Astrocyte (in vitro differentiated cells and primary cell): ENCODE results near the gene CFHR3.

Experiments
- EZH2 ChIP-seq: IDR thresholded peaks from 2 replicates; pipeline ENCODE4 v1.6.1; 2012; ENCODE audit warnings: mild to moderate bottlenecking, low read length, inconsistent platforms; ENCODE audit not compliant: insufficient read depth
- TF ChIP-seq, protein P1 (sequence below): IDR thresholded peaks from 2 replicates; pipeline ENCODE4 v1.5.1; 2011; ENCODE audit warnings: low read depth, mild to moderate bottlenecking, inconsistent platforms, low read length, moderate library complexity; ENCODE audit not compliant: insufficient read depth

DNA sequence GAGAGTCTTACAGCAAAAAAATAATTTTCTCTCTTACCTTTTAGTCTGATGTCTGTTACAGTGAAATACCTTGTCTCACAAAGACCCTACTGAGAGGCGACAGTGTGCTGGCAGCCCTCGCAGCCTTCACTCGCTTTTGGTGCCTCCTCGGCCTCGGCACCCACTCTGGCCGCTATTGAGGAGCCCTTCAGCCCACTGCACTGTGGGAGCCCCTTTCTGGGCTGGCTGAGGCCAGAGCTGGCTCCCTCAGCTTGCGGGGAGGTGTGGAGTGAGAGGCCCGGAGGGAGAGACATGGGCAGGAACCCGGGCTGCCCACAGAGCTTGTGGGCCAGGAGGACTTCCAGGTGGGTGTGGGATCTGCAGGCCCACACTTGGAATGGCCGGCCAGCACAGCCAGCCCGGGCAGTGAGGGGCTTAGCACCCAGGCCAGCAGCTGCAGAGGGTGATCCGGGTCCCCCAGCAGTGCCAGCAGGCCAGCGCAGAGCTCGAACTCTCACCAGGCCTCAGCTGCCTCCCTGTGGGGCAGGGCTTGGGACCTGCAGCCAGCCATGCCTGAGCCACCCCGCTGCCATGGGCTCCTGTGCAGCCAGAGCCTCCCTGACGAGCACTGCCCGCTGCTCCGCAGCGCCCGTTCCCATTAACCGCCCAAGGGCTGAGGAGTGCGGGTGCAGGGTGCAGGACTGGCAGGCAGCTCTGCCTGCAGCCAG lies 34.0 kb downstream of the CFHR3 start:
- TF ChIP-seq, protein P1, sequence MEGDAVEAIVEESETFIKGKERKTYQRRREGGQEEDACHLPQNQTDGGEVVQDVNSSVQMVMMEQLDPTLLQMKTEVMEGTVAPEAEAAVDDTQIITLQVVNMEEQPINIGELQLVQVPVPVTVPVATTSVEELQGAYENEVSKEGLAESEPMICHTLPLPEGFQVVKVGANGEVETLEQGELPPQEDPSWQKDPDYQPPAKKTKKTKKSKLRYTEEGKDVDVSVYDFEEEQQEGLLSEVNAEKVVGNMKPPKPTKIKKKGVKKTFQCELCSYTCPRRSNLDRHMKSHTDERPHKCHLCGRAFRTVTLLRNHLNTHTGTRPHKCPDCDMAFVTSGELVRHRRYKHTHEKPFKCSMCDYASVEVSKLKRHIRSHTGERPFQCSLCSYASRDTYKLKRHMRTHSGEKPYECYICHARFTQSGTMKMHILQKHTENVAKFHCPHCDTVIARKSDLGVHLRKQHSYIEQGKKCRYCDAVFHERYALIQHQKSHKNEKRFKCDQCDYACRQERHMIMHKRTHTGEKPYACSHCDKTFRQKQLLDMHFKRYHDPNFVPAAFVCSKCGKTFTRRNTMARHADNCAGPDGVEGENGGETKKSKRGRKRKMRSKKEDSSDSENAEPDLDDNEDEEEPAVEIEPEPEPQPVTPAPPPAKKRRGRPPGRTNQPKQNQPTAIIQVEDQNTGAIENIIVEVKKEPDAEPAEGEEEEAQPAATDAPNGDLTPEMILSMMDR, result no peak
- no peak for TF ChIP-seq EZH2
